Neuronal stem cell (in vitro differentiated cells): ENCODE data around the gene SEC31A.

ENCODE experiments used
- DNase-seq: peaks from one replicate; pipeline ENCODE4 v3.0.0-alpha.2; 2013; ENCODE audit warnings: low spot score
- H2AFZ ChIP-seq: one replicate; pipeline ENCODE4 v1.6.1; 2013; ENCODE audit warnings: mild to moderate bottlenecking, low read length, inconsistent platforms
- H2AK5ac ChIP-seq: 2 replicates; pipeline ENCODE4 v1.6.1; 2013; ENCODE audit warnings: low read depth, mild to moderate bottlenecking, inconsistent platforms, low read length, moderate library complexity, mixed read lengths
- H2BK120ac ChIP-seq: 2 replicates; pipeline ENCODE4 v1.6.1; 2013; ENCODE audit warnings: low read depth, mild to moderate bottlenecking, inconsistent platforms, low read length, moderate library complexity, mixed read lengths
- H2BK12ac ChIP-seq: one replicate; pipeline ENCODE4 v1.6.1; 2013; ENCODE audit warnings: low read length, inconsistent platforms
- H2BK15ac ChIP-seq: 2 replicates; pipeline ENCODE4 v1.6.1; 2013; ENCODE audit warnings: mild to moderate bottlenecking, low read length, inconsistent platforms, mixed read lengths
- H2BK5ac ChIP-seq: one replicate; pipeline ENCODE4 v1.6.1; 2013; ENCODE audit warnings: inconsistent platforms, mild to moderate bottlenecking, low read length, moderate library complexity
- H3K14ac ChIP-seq: one replicate; pipeline ENCODE4 v1.6.1; 2013; ENCODE audit warnings: low read length, inconsistent platforms
- H3K18ac ChIP-seq: 2 replicates; pipeline ENCODE4 v1.6.1; 2013; ENCODE audit warnings: low read length, inconsistent platforms
- H3K23ac ChIP-seq: 2 replicates; pipeline ENCODE4 v1.6.1; 2013; ENCODE audit warnings: low read depth, mild to moderate bottlenecking, mixed read lengths, low read length, inconsistent platforms; ENCODE audit not compliant: poor library complexity
- H3K27ac ChIP-seq: replicated peaks from 3 replicates; pipeline ENCODE4 v1.5.1; 2013; ENCODE audit warnings: low read length, inconsistent platforms
- H3K27me3 ChIP-seq, 3 experiments: 2 replicates each; pipeline ENCODE4 v1.6.1; 2013; ENCODE audit warnings: low read length in 3 of 3, mild to moderate bottlenecking in 2 of 3, inconsistent platforms in 1 of 3, low read depth in 1 of 3, mixed read lengths in 1 of 3, moderate library complexity in 1 of 3; ENCODE audit not compliant: control insufficient read depth in 3 of 3, insufficient read depth in 3 of 3
- H3K36me3 ChIP-seq, 2 donors: replicated peaks in 1 of 2; 2 replicates each; pipeline ENCODE4 v1.6.1; 2013; ENCODE audit warnings: low read length in 2 of 2; ENCODE audit not compliant: control insufficient read depth in 2 of 2, insufficient read depth in 2 of 2
- H3K4ac ChIP-seq: 2 replicates; pipeline ENCODE4 v1.6.1; 2013; ENCODE audit warnings: inconsistent platforms, mild to moderate bottlenecking, low read length, moderate library complexity
- H3K4me1 ChIP-seq, 2 donors: 1 replicate in 1 of 2; 2 replicates in 1 of 2; pipeline ENCODE4 v1.6.1; 2013; ENCODE audit warnings: low read length in 2 of 2, low read depth in 1 of 2; ENCODE audit not compliant: control insufficient read depth in 2 of 2, insufficient read depth in 1 of 2
- H3K4me2 ChIP-seq: one replicate; pipeline ENCODE4 v1.6.1; 2013; ENCODE audit warnings: mild to moderate bottlenecking, low read length, inconsistent platforms; ENCODE audit not compliant: insufficient read depth, poor library complexity, severe bottlenecking
- H3K4me3 ChIP-seq, 2 donors: 2 replicates each; pipeline ENCODE4 v1.5.1; 2013; ENCODE audit warnings: low read length in 2 of 2, mild to moderate bottlenecking in 2 of 2, inconsistent platforms in 1 of 2, moderate library complexity in 1 of 2
- H3K79me1 ChIP-seq: one replicate; pipeline ENCODE4 v1.6.1; 2013; ENCODE audit warnings: low read depth, mild to moderate bottlenecking, inconsistent platforms, low read length, moderate library complexity
- H3K9ac ChIP-seq: one replicate; pipeline ENCODE4 v1.6.1; 2013; ENCODE audit warnings: mild to moderate bottlenecking, low read depth, low read length, inconsistent platforms; ENCODE audit not compliant: poor library complexity
- H3K9me3 ChIP-seq, 2 donors: replicated peaks in 1 of 2; 2 replicates each; pipeline versions ENCODE3 to v1.6.1; 2013; ENCODE audit warnings: low read length in 2 of 2, mild to moderate bottlenecking in 2 of 2, inconsistent platforms in 1 of 2, low read depth in 1 of 2, mixed read lengths in 1 of 2, moderate library complexity in 1 of 2; ENCODE audit not compliant: control insufficient read depth in 2 of 2, insufficient read depth in 1 of 2
- H4K8ac ChIP-seq: one replicate; pipeline ENCODE4 v1.6.1; 2013; ENCODE audit warnings: low read depth, mild to moderate bottlenecking, inconsistent platforms, low read length, moderate library complexity
- H4K91ac ChIP-seq: one replicate; pipeline ENCODE4 v1.6.1; 2013; ENCODE audit warnings: low read length, low read depth, mild to moderate bottlenecking, inconsistent platforms; ENCODE audit not compliant: poor library complexity
- WGBS, 2 donors: extraction: QIAGEN DNeasy Blood & Tissue Kit; methylation state at CpG; one replicate each; pipeline ENCODE4 v1.1.7; 2013; ENCODE audit warnings: missing lambda C conversion rate in 2 of 2, mixed read lengths in 1 of 2; ENCODE audit not compliant: insufficient read length in 2 of 2, insufficient replicate concordance in 1 of 2; ENCODE audit errors: extremely low coverage in 2 of 2; 5-methylcytosine and 5-hydroxymethylcytosine counted together

Gene SEC31A

GRCh38 chr4:82799006-82799881, 91.7 kb downstream of the SEC31A start:
- Histone ChIP-seq H3K9ac (peak overlapping the region; percentile 75), H4K91ac (no peak overlapping the region), H3K4ac (no peak overlapping the region), H2AK5ac (no peak overlapping the region), H3K27ac (peak overlapping the region; percentile 15), H3K4me1 (peaks cover 11 to 16% of the 10 kb centered on the region in 2 donors), H3K14ac (no peak overlapping the region), H2BK120ac (no peak overlapping the region), H3K79me1 (peaks cover 5% of the 10 kb centered on the region), H4K8ac (no peak overlapping the region), H2BK15ac (no peak overlapping the region), H3K4me3 (peak overlapping the region; percentile 59 to 74), H3K23ac (no peak overlapping the region), H3K36me3 (peaks cover 4 to 13% of the 10 kb centered on the region in 2 donors), H3K27me3 (peaks cover 0 to 14% (median 5%) of the 10 kb centered on the region in 3 experiments), H2BK5ac (no peak overlapping the region), H3K9me3 (peaks cover 2% of the 10 kb centered on the region in 2 donors), H2BK12ac (no peak overlapping the region), H3K18ac (peak overlapping the region; percentile 69), H3K4me2 (peak overlapping the region; percentile 92), H2AFZ (peak overlapping the region; percentile 90)
- WGBS, 2 donors: no CpG with 5 or more reads among the region's 25 CpGs
- DNase-seq: no peak

GRCh38 chr4:82798168-82799005, 92.6 kb downstream of the SEC31A start, which contains the start of gene SCD5:
Gene SCD5 (minus strand): TSS chr4:82798796. CDS start chr4:82798537, 259 bp downstream.
- Histone ChIP-seq H2AFZ (peak within 1 kb of the TSS; percentile 90), H3K23ac (peak within 1 kb of the TSS; percentile 49), H3K79me1 (peaks cover 5% of the 10 kb centered on the region), H3K9me3 (peaks cover 2% of the 10 kb centered on the region in 2 donors), H3K4me2 (peak within 1 kb of the TSS; percentile 95), H3K9ac (peak within 1 kb of the TSS; percentile 90), H3K14ac (peak within 1 kb of the TSS; percentile 66), H3K4ac (no peak within 1 kb of the TSS), H3K36me3 (peaks cover 4 to 13% of the 10 kb centered on the region in 2 donors), H3K18ac (peak within 1 kb of the TSS; percentile 95), H4K91ac (no peak within 1 kb of the TSS), H2AK5ac (peak within 1 kb of the TSS; percentile 16), H3K4me1 (peaks cover 11 to 21% of the 10 kb centered on the region in 2 donors), H3K27ac (peak within 1 kb of the TSS; percentile 15), H2BK120ac (no peak within 1 kb of the TSS), H3K4me3 (peak within 1 kb of the TSS; percentile 59 to 93), H2BK12ac (peak within 1 kb of the TSS; percentile 87), H2BK5ac (peak within 1 kb of the TSS; percentile 63), H2BK15ac (peak within 1 kb of the TSS; percentile 45), H4K8ac (no peak within 1 kb of the TSS), H3K27me3 (peaks cover 0 to 9% (median 5%) of the 10 kb centered on the region in 3 experiments)
- DNase-seq: peak; percentile 85
- no CpG with 5 or more reads among the region's 94 CpGs for WGBS, 2 donors

- no peak overlapping the region for H3K14ac ChIP-seq
- peak overlapping the region; percentile 28 for H2BK15ac ChIP-seq
- DNase-seq: no peak
- no peak overlapping the region for H4K8ac ChIP-seq
- no peak overlapping the region for H3K27ac ChIP-seq
- H3K4me2 ChIP-seq: peak overlapping the region; percentile 95
- no CpG with 5 or more reads among the region's 47 CpGs for WGBS, 2 donors
- peaks cover 19 to 26% of the 10 kb centered on the region in 2 donors for H3K4me1 ChIP-seq
- peak overlapping the region; percentile 90 for H3K9ac ChIP-seq
- H4K91ac ChIP-seq: no peak overlapping the region
- H2AK5ac ChIP-seq: peak overlapping the region; percentile 16
- H3K36me3 ChIP-seq: peaks cover 4 to 13% of the 10 kb centered on the region in 2 donors
- H3K4ac ChIP-seq: no peak overlapping the region
- peaks cover 5% of the 10 kb centered on the region for H3K79me1 ChIP-seq
- peak overlapping the region; percentile 63 for H2BK5ac ChIP-seq
- no peak overlapping the region for H3K23ac ChIP-seq
- H2BK120ac ChIP-seq: no peak overlapping the region
- peaks cover 2% of the 10 kb centered on the region in 2 donors for H3K9me3 ChIP-seq
- H2AFZ ChIP-seq: peak overlapping the region; percentile 90
- no peak overlapping the region for H2BK12ac ChIP-seq
- H3K4me3 ChIP-seq: peak overlapping the region; percentile 59 to 93
- H3K18ac ChIP-seq: peak overlapping the region; percentile 95
- peaks cover 0 to 7% (median 5%) of the 10 kb centered on the region in 3 experiments for H3K27me3 ChIP-seq
Observed at GRCh38 chr4:82797405-82798111, 93.4 kb downstream of the SEC31A start.
